Bronchial epithelial cell (primary cell): ENCODE results near the gene DLGAP4. TPM values are rescaled to one million over a fixed set of nuclear protein-coding genes. Genes with fewer than 3 reads are reported as not detected.

Experiments
- DNase-seq: peaks from one replicate; pipeline ENCODE4 v3.0.0-alpha.2; 2010; ENCODE audit warnings: low read depth
- FAIRE-seq: peaks from 2 replicates; lab custom pipeline; 2011; peaks lifted over from hg19 to GRCh38; lab: Jason Lieb, UNC
- H3K27me3 ChIP-seq: 2 replicates; pipeline ENCODE4 v1.5.1; 2011; ENCODE audit warnings: low read length; ENCODE audit not compliant: control insufficient read depth, insufficient read depth
- H3K36me3 ChIP-seq: 2 replicates; pipeline ENCODE4 v1.5.1; 2011; ENCODE audit warnings: low read length; ENCODE audit not compliant: control insufficient read depth, insufficient read depth
- H3K4me3 ChIP-seq: 2 replicates; pipeline ENCODE4 v1.5.1; 2011; ENCODE audit warnings: mild to moderate bottlenecking, low read depth, low read length, control low read depth
- CTCF ChIP-seq: IDR thresholded peaks from 2 replicates; pipeline ENCODE4 v1.5.1; 2011; ENCODE audit warnings: mild to moderate bottlenecking, moderate library complexity, low read length, control low read depth, inconsistent platforms; ENCODE audit not compliant: insufficient read depth, severe bottlenecking
- total RNA-seq: library from RNA; depleted of rRNA; stranded (reverse); fragments of >200 nt; gene quantifications from 2 replicates; pipeline ENCODE4 v1.2.1, GENCODE V29; 2014

DLGAP4 gene
- total RNA-seq, 1 donor from 2014 or later = 5.5 TPM

DNA sequence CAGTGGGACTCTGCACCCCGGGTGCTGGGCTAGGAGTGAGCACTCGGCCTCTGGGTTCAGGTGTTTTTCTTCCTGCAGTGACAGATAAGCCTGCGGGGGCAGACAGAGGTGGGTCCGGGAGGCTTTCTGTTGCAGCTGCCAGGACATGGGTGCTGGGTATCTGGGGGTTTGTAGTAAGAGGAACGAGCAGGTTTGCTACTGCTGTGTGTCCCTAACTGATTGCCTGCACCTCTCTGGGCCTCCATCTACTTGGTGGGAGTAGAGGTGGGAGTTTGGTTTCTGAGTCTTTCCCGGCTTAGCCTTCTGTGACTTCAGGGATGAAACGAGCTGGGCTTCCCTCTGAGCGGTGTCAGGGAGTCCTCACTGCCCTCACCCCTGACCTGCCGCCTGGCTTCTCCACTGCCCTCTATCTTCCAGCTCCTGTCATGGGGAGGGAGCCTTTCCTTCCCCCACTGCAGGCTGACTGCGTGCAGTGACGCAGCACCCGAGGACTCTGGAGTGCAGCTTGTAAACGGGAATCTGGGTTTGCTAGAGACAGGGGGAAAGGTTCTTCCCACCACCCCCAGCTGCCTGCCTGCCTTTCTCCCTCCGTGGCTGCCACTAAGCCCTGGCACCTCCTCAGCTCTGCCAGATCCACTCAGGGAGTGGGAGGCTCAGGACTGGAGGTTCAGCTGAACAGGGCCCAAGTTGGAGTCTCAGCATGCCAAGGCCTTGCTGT, 6.7 kb downstream of the DLGAP4 start:
- Histone ChIP-seq H3K36me3 (no peaks in the 10 kb centered on the region), H3K27me3 (peaks cover 11% of the 10 kb centered on the region), H3K4me3 (no peak overlapping the region)
- no peak for TF ChIP-seq CTCF
- no peak for FAIRE-seq
- DNase-seq = no peak

DNA sequence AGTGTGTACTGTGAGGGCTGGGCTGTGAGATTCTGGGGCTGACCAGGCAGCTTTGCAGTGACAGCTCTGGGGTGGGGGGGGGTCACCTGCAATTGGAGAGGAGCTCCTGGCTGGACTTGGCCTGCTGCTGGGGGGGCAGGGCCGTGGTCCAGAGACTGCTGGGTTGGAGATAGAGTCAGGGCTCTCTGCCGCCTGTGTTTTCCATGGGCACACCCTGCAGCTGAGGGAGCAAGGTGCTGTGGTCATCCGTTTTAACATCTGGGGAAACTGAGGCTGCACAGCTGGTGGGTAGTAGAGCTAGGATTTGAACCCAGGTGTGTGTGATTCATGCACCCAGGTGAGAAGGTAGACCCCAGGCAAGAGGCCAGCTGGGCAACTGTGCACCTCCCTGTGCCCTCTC, 7.3 kb downstream of the DLGAP4 start:
- Histone ChIP-seq H3K36me3 (no peaks in the 10 kb centered on the region), H3K4me3 (no peak overlapping the region), H3K27me3 (peaks cover 7% of the 10 kb centered on the region)
- no peak for TF ChIP-seq CTCF
- no peak for FAIRE-seq
- DNase-seq = no peak

DNA sequence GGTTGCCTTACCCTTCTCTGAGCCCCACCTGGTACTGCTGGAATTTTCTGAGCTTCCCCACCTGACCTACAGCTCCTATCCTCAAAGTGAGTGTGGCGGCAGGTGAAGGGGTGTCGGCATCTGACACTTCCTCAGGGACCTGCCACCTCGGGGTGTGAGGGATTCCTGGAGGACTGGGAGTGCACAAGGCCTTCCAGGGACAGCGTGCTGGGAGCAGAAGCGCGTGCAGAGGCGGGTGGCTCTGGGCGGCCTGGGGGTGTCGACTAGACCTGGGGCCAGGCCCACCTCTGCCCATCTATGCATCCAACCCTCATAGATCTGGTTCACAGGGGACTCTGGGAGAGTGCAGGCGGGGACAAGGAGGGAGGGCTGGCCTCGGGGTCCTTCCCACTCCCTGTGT, 7.8 kb downstream of the DLGAP4 start:
- no peak overlapping the region for H3K4me3 ChIP-seq
- FAIRE-seq = no peak
- no peak for TF ChIP-seq CTCF
- no peaks in the 10 kb centered on the region for H3K36me3 ChIP-seq
- no peak for DNase-seq
- peaks cover 6% of the 10 kb centered on the region for H3K27me3 ChIP-seq

GRCh38 chr20:36314734-36315544, 8.8 kb downstream of the DLGAP4 start:
- Histone ChIP-seq H3K36me3 (no peaks in the 10 kb centered on the region), H3K27me3 (peaks cover 6% of the 10 kb centered on the region), H3K4me3 (no peak overlapping the region)
- no peak for TF ChIP-seq CTCF
- DNase-seq (no peak), FAIRE-seq (no peak)

- no peak for FAIRE-seq
- DNase-seq = no peak
- Histone ChIP-seq H3K27me3 (peaks cover 6% of the 10 kb centered on the region), H3K4me3 (no peak overlapping the region), H3K36me3 (no peaks in the 10 kb centered on the region)
- TF ChIP-seq CTCF = no peak
These were observed 9.6 kb downstream of the DLGAP4 start for GRCh38 chr20:36315545-36316351.
